ENCODE measurements around the gene FAM184A.

FAM184A gene

GRCh38 chr6:118985123-118985830 lies 93.2 kb downstream of the FAM184A start:
- H3K27ac ChIP-seq: no peak overlapping the region

GRCh38 chr6:118984342-118984741 lies 94.1 kb downstream of the FAM184A start:
- Histone ChIP-seq H3K4me3 (IDR thresholded peaks at IDR 0.05; ENCODE audit: insufficient read depth, low read depth, low read length) (no peak overlapping the region), H3K4me1 (ENCODE audit: low read depth, poor library complexity, severe bottlenecking) (no peaks in the 10 kb centered on the region), H3K27me3 (ENCODE audit: insufficient read depth, low read depth) (no peaks in the 10 kb centered on the region), H3K9ac (no peak overlapping the region), H3K4me2 (no peak overlapping the region), H2AFZ (ENCODE audit: low read depth) (no peak overlapping the region), H3K79me2 (ENCODE audit: insufficient read depth, low read depth) (no peaks in the 10 kb centered on the region), H4K20me1 (ENCODE audit: insufficient read depth) (no peaks in the 10 kb centered on the region), H3K27ac (no peak overlapping the region), H3K36me3 (ENCODE audit: insufficient read depth) (no peaks in the 10 kb centered on the region)
- no peak for TF ChIP-seq CTCF (conservative IDR thresholded peaks at IDR 0.05; ENCODE audit: low read depth, low read length)

More at GRCh38 chr6:118985123-118985830, 93.2 kb downstream of the FAM184A start:
- TF ChIP-seq CTCF (conservative IDR thresholded peaks at IDR 0.05; ENCODE audit: low read depth, low read length): no peak
- no peak overlapping the region for H3K4me3 ChIP-seq (IDR thresholded peaks at IDR 0.05; ENCODE audit: insufficient read depth, low read depth, low read length)
- no peaks in the 10 kb centered on the region for H3K4me1 ChIP-seq (ENCODE audit: low read depth, poor library complexity, severe bottlenecking)
- H3K9ac ChIP-seq: no peak overlapping the region
- H3K79me2 ChIP-seq (ENCODE audit: insufficient read depth, low read depth): no peaks in the 10 kb centered on the region
- no peak overlapping the region for H2AFZ ChIP-seq (ENCODE audit: low read depth)
- H3K36me3 ChIP-seq (ENCODE audit: insufficient read depth): no peaks in the 10 kb centered on the region
- no peak overlapping the region for H3K4me2 ChIP-seq
- H3K27me3 ChIP-seq (ENCODE audit: insufficient read depth, low read depth): no peaks in the 10 kb centered on the region
- H4K20me1 ChIP-seq (ENCODE audit: insufficient read depth): no peaks in the 10 kb centered on the region

- Histone ChIP-seq H3K79me2 (ENCODE audit: insufficient read depth, low read depth) (no peaks in the 10 kb centered on the region), H3K4me3 (IDR thresholded peaks at IDR 0.05; ENCODE audit: insufficient read depth, low read depth, low read length) (no peak overlapping the region), H3K36me3 (ENCODE audit: insufficient read depth) (no peaks in the 10 kb centered on the region), H3K9ac (no peak overlapping the region), H3K27me3 (ENCODE audit: insufficient read depth, low read depth) (no peaks in the 10 kb centered on the region), H3K27ac (no peak overlapping the region), H3K4me2 (no peak overlapping the region), H3K4me1 (ENCODE audit: low read depth, poor library complexity, severe bottlenecking) (no peaks in the 10 kb centered on the region), H4K20me1 (ENCODE audit: insufficient read depth) (no peaks in the 10 kb centered on the region), H2AFZ (ENCODE audit: low read depth) (no peak overlapping the region)
- TF ChIP-seq CTCF (conservative IDR thresholded peaks at IDR 0.05; ENCODE audit: low read depth, low read length): no peak
Observed at GRCh38 chr6:118982575-118982911, 95.9 kb downstream of the FAM184A start.

- H3K4me2 ChIP-seq: no peak overlapping the region
- H3K9ac ChIP-seq: no peak overlapping the region
- no peak overlapping the region for H3K27ac ChIP-seq
- no peaks in the 10 kb centered on the region for H3K27me3 ChIP-seq (ENCODE audit: insufficient read depth, low read depth)
- no peak overlapping the region for H2AFZ ChIP-seq (ENCODE audit: low read depth)
- H3K79me2 ChIP-seq (ENCODE audit: insufficient read depth, low read depth): no peaks in the 10 kb centered on the region
- TF ChIP-seq CTCF (conservative IDR thresholded peaks at IDR 0.05; ENCODE audit: low read depth, low read length): no peak
- no peak overlapping the region for H3K4me3 ChIP-seq (IDR thresholded peaks at IDR 0.05; ENCODE audit: insufficient read depth, low read depth, low read length)
- H3K36me3 ChIP-seq (ENCODE audit: insufficient read depth): no peaks in the 10 kb centered on the region
- no peaks in the 10 kb centered on the region for H4K20me1 ChIP-seq (ENCODE audit: insufficient read depth)
- H3K4me1 ChIP-seq (ENCODE audit: low read depth, poor library complexity, severe bottlenecking): no peaks in the 10 kb centered on the region
Observed at GRCh38 chr6:118981884-118982574, 96.4 kb downstream of the FAM184A start.

Data from KMS-11 (cell line).